ENCODE results near the gene RNU11.
"Not testable (repeated sequence)": the region's sequence is repeated elsewhere in the genome, so short reads cannot be mapped to it uniquely, and the experiment has no call there.

The RNU11 gene

DNA sequence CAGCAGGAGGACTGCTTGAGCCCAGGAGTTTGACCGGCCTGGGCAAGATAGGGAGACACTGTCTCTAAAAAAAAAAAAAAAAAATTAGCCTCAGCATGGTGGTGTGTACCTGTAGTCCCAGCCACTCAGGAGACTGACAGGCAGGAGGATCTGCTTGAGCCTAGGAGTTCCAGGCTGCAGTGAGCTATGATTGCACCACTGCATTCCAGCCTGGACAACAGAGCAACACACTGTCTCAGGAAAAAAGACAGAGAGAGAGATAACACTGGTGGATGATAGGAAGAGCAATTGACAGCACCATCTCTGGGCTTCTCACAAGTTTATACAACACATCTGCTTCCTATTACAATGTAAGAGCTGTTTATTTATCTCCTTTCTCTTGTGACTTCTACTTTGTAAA lies 2.4 kb upstream of the RNU11 start:
- no peaks in the 10 kb centered on the region for H3K9me3 Mint-ChIP-seq
- H3K4me1 Mint-ChIP-seq (ENCODE audit: low read depth): peaks cover 69% of the 10 kb centered on the region
- H3K4me3 Mint-ChIP-seq: no peak overlapping the region
- H3K36me3 Mint-ChIP-seq (ENCODE audit: low read depth): no peaks in the 10 kb centered on the region
- no peaks in the 10 kb centered on the region for H3K27me3 Mint-ChIP-seq
- peak overlapping the region; percentile 61 for H3K27ac Mint-ChIP-seq

DNA sequence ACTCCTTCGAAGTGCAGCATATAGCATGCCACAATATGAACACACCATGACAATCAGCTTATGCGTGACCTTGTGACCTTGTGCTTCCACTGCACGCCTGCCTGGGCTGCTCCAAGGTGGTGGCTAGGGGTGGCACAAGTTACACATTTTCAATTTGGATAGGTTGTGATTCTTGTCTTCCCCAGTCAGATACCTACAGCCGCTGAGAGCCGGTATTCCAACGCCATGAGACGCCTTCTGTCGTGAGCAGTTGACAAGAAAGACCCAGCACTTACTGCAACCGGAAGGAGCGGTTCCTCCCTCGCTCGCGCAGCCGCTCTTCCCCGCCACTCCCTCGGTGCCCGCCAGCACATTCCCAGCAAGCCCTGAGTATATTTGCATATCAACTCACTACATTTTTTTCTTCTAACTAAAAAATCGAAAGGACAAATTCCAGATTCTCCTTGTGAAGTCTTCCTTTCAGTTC lies 359 bp upstream of the RNU11 start:
- peak overlapping the region; percentile 91 for H3K4me3 Mint-ChIP-seq
- peak overlapping the region; percentile 99 for H3K27ac Mint-ChIP-seq
- H3K27me3 Mint-ChIP-seq: no peaks in the 10 kb centered on the region
- peaks cover 50% of the 10 kb centered on the region for H3K4me1 Mint-ChIP-seq (ENCODE audit: low read depth)
- no peaks in the 10 kb centered on the region for H3K9me3 Mint-ChIP-seq
- no peaks in the 10 kb centered on the region for H3K36me3 Mint-ChIP-seq (ENCODE audit: low read depth)

DNA sequence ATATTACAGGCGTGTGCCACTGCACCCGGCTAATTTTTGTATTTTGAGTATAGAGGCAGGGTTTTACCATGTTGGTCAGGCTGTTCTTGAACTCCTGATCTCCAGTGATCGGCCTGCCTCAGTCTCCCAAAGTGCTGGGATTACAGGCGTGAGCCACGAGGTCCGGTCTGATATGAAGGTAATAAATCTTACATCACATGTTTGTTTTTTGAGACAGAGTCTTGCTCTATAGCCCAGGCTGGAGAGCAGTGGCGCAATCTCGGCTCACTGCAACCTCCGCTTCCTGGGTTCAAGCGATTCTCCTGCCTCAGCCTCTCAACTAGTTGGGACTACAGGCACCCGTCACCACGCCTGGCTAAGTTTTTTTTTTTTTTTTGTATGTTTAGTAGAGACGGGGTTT lies 4.7 kb downstream of the RNU11 start:
- H3K9me3 Mint-ChIP-seq; H3K27me3 Mint-ChIP-seq; H3K27ac Mint-ChIP-seq; H3K36me3 Mint-ChIP-seq (ENCODE audit: low read depth); H3K4me3 Mint-ChIP-seq: not testable (repeated sequence)
- peaks cover 15% of the 10 kb centered on the region for H3K4me1 Mint-ChIP-seq (ENCODE audit: low read depth)

DNA sequence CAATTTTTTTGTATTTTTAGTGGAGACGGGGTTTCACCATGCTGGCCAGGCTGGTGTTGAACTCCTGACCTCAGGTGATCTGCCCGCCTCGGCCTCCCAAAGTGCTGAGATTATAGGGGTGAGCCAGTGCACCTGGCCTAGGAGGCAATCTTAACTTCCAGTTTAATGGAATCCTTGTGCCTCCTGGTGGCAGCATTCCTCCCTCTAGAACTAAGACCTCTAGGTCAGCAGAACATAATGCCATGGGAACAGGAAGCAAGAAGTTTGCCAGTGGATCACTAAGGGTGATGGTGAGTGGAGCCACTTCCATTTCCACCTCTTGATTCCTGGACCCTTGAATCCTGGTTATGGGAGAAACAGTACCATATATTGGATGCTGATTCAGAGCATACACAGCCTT lies 5.5 kb downstream of the RNU11 start:
- H3K27ac Mint-ChIP-seq; H3K27me3 Mint-ChIP-seq; H3K4me1 Mint-ChIP-seq (ENCODE audit: low read depth); H3K36me3 Mint-ChIP-seq (ENCODE audit: low read depth); H3K9me3 Mint-ChIP-seq; H3K4me3 Mint-ChIP-seq: not testable (repeated sequence)

DNA sequence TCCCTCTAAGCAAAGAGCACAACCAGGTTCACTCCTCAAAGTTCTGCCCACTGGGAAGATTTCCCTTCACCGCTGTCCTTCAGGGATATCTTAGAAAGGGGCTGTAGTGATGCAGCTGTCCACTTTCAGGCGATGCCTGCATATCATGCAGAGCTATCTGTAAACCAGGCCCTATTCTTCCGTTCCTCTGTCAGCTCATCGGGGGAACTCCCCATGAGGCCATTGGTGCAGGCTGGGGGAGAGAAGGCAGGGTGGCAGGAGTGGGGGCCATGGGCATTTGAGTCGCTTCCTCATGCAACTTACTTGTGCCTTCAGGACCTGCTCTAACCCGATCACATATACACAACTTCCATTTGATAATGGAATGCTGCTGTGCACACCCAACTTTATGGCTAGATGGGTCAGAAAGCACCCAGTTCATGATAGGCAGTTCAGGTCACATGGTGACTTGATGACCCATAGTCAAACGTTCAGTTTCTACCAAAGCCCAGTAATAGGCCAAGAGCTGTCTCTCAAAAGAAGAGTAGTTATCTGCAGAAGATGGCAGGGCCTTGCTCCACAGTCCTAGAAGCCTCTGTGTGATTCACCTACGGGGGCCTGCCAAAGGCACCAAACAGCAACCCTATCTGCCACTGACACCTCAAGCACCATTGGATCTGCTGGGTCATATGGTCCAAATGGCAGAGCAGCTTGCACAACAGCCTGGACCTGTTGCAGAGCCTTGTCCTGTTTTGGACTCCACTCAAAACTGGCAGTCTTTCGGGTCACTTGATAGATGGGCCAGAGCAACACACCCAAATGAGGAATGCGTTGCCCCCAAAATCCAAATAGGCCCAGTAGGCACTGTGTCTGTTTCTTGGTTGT lies 7.3 kb downstream of the RNU11 start:
- not testable (repeated sequence) for H3K27ac Mint-ChIP-seq; H3K27me3 Mint-ChIP-seq; H3K36me3 Mint-ChIP-seq (ENCODE audit: low read depth); H3K4me3 Mint-ChIP-seq; H3K9me3 Mint-ChIP-seq; H3K4me1 Mint-ChIP-seq (ENCODE audit: low read depth)

DNA sequence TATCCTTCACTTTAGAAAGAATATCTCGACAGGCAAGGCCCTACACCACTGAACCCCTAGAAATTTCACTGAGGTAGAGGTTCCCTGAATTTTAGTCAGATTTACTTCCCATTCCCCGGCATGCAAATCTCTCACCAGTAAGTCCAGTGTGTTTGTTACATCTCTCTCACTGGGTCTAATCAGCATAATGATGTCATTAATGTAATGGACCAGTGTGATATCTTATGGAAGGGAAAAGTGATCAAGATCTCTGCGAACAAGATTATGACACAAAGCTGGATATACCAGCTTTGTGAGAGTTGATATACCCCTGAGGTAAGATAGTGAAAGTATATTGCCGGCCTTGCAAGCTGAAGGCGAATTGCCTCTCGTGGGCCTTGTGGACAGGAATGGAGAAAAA lies 7.9 kb downstream of the RNU11 start:
- no peaks in the 10 kb centered on the region for H3K36me3 Mint-ChIP-seq (ENCODE audit: low read depth)
- H3K4me3 Mint-ChIP-seq: no peak overlapping the region
- H3K4me1 Mint-ChIP-seq (ENCODE audit: low read depth): no peaks in the 10 kb centered on the region
- no peaks in the 10 kb centered on the region for H3K9me3 Mint-ChIP-seq
- no peak overlapping the region for H3K27ac Mint-ChIP-seq
- no peaks in the 10 kb centered on the region for H3K27me3 Mint-ChIP-seq

DNA sequence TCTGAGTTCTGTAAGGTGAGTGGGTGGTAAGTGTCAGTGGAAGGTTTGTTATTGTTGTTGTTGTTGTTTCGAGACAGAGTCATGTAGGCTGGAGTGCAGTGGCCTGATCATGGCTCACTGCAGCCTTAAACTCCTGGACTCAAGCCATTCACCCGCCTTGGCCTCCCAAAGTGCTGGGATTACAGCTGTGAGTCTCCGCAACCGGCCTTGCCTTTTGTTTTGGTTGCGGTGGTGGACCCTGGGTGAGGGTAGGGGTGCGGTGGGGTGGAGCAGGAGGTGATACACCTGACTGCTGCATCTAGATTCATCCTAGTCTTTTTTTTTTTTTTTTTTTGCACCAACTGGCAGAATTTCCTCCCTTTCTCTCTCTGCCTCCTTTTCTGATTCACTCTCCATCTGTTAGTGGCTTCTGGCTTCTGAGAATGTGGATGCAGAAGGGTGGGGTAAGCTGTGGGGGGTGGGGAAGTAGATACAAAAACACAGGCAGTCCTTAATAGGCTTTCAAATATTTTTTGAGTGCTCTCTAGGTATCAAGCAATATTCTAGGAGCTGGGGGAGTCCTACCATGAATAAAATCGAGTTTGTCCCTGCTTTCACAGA lies 15.6 kb downstream of the RNU11 start:
- Mint-ChIP-seq H3K27ac (no peak overlapping the region), H3K4me3 (no peak overlapping the region)

DNA sequence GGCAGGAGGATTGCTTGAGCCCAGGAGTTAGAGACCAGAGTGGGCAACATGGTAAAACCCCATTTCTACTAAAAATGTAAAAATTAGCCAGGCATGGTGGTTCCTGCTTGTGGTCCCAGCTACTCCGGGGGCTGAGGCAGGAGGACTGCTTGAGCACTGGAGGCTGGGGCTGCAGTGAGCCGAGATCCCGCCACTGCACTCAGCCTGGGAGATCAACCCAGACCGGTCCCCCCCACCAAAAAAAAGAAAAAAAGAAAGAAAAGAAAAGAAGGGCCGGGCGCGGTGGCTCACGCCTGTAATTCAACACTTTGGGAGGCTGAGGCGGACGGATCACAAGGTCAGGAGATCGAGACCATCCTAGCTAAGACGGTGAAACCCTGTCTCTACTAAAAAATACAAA lies 18.4 kb downstream of the RNU11 start:
- no peaks in the 10 kb centered on the region for H3K9me3 Mint-ChIP-seq
- H3K36me3 Mint-ChIP-seq (ENCODE audit: low read depth): no peaks in the 10 kb centered on the region
- no peak overlapping the region for H3K4me3 Mint-ChIP-seq
- no peaks in the 10 kb centered on the region for H3K27me3 Mint-ChIP-seq
- H3K4me1 Mint-ChIP-seq (ENCODE audit: low read depth): peaks cover 15% of the 10 kb centered on the region
- no peak overlapping the region for H3K27ac Mint-ChIP-seq

More for the DNA sequence above, 15.6 kb downstream of the RNU11 start:
- peaks cover 5% of the 10 kb centered on the region for H3K4me1 Mint-ChIP-seq (ENCODE audit: low read depth)
- no peaks in the 10 kb centered on the region for H3K36me3 Mint-ChIP-seq (ENCODE audit: low read depth)
- H3K9me3 Mint-ChIP-seq: no peaks in the 10 kb centered on the region
- H3K27me3 Mint-ChIP-seq: no peaks in the 10 kb centered on the region

DNA sequence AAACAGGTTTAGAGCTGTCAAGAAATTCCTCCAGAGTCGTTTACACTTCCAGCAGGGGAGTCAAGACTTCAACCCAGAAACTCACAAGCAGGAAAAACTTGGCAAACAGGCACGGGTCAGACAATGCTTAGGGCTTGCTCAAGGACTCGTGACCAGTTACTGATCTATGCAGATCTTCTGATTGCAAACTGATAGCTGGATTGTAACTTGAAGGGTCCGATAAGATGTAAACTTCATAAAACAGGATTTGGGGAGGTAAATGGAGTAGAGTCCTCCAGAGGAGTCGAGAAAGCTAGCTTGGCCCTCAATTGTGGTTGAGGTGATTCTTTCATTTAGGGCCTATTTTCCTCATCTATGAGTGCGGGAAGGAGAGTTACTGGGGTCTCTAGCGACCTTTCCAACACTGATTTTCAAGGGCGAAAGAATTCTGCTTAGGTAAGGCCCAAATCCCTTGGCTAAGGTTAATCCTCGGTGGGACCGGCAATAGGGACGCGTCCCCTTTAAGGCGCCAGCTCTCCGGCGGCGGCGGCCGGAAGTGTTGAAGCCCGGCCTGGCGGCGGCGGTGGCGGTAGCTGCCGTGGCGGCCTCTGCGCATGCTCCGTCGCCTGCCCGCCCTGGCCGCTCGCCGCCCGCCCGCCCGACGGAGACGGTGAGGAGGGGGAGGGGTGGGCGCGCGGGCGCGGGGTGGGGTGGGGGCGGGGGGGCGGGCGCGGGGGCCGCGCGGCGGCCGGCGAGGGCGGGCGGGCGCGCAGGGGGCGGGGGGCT lies 20.0 kb downstream of the RNU11 start, which contains the start of gene GMEB1:
TSS of gene GMEB1 (plus strand) at position 594 of the 765 bp plus-strand sequence. CDS start 14,829 bp downstream, outside the sequence.
- Mint-ChIP-seq H3K36me3 (ENCODE audit: low read depth) (peaks cover 4% of the 10 kb centered on the region), H3K4me1 (ENCODE audit: low read depth) (peaks cover 15% of the 10 kb centered on the region), H3K4me3 (peak within 1 kb of the TSS; percentile 92), H3K9me3 (no peaks in the 10 kb centered on the region), H3K27ac (peak within 1 kb of the TSS; percentile 98), H3K27me3 (no peaks in the 10 kb centered on the region)

DNA sequence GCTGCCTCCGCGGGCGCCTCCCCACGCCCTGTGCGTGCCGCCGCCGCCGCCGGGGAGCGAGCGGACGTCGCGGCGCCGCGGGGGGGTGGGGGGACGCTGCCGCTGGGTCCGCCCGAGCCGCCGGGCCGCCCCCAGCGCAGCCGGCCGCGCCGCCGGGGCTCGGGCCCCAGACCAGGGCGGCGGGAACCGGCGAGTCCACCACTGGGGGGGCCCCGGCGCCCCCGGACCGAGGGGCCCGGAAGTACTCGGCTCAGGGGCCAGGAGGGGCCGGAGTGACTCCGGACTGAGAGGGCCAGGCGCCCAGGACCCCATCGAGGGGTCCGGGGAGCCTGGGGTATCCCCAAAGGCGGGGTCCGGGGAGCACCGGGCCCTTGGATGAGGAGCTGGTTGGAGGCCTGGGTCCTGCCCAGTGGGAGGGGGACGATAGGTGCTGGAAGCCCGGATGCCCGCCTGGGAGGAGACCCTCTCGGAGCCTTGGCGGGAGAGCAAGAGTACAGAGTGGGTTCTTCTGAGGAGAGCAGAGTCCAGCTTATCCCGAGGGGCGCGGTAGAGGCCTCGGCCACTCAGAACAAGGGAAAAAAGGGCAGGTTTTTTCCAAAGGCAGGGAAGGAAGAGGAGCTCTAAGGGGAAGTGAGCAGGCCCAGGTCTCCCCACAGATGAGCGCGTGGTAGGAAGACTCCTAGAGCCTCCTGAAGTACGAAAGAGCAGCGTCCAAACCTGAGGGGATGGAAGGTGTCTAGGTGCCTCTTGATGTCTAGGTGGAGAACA lies 20.7 kb downstream of the RNU11 start:
- Mint-ChIP-seq H3K27me3 (no peaks in the 10 kb centered on the region), H3K4me1 (ENCODE audit: low read depth) (peaks cover 15% of the 10 kb centered on the region), H3K9me3 (no peaks in the 10 kb centered on the region), H3K4me3 (peak overlapping the region; percentile 92), H3K27ac (peak overlapping the region; percentile 97), H3K36me3 (ENCODE audit: low read depth) (peaks cover 4% of the 10 kb centered on the region)

DNA sequence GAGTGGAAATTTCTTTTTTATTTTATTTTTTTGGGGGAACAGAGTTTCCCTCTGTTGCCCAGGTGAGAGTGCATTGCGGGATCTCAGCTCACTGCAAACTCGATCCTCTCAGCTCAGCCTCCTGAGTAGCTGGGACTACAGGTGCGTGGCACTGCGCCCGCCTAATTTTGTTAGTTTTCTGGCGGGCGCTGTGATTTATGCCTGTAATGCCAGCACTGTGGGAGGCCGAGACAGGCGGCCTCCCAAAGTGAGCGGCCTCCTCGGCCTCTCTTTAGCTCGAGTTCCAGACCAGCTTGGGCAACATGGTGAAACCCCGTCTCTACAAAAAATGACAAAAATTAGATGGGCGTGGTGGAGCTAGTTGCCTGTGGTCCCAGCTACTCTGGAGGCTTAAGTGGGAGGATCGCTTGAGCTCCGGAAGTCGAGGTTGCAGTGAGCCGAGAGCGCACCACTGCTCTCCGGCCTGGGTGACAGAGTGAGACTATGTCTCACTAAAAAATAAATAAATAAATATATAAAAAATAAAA lies 22.9 kb downstream of the RNU11 start:
- Mint-ChIP-seq H3K27ac (no peak overlapping the region), H3K4me1 (ENCODE audit: low read depth) (peaks cover 18% of the 10 kb centered on the region), H3K4me3 (no peak overlapping the region)

DNA sequence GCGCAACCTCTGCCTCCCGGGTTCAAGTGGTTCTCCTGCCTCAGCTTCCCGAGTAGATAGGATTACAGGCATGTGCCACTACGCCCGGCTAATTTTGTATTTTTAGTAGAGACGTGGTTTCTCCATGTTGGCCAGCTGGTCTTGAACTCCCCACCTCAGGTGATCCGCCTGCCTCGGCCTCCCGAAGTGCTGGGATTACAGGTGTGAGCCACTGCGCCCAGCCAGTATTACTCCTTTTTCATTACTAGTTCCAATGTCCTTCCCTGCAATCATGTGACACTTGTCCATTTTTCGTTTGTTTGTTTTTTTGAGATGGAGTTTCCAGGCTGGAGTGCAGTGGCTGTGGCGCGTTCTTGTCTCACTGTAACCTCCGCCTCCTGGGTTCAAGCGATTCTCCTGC lies 24.6 kb downstream of the RNU11 start:
- H3K4me1 Mint-ChIP-seq (ENCODE audit: low read depth): peaks cover 16% of the 10 kb centered on the region
- not testable (repeated sequence) for H3K27me3 Mint-ChIP-seq; H3K36me3 Mint-ChIP-seq (ENCODE audit: low read depth); H3K9me3 Mint-ChIP-seq; H3K4me3 Mint-ChIP-seq; H3K27ac Mint-ChIP-seq

More for the DNA sequence above, 22.9 kb downstream of the RNU11 start:
- Mint-ChIP-seq H3K27me3 (no peaks in the 10 kb centered on the region), H3K9me3 (no peaks in the 10 kb centered on the region), H3K36me3 (ENCODE audit: low read depth) (peaks cover 8% of the 10 kb centered on the region)

DNA sequence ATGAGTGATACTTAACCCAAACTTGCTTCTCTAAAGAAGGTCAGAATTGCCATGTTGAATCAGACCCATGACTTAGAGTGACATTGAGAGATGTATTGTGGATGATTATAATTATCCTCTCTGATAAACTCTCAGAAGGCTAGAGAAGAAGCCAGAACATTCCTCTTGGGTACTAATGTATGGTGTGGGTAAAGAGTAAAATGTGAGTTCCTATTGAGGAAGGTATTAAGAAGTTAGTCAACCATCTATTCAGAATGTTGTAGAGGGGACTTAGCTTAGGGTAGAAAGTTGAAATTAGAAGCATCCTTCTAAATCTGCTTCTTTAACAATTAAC lies 27.5 kb downstream of the RNU11 start:
- Mint-ChIP-seq H3K27me3 (no peaks in the 10 kb centered on the region), H3K9me3 (no peaks in the 10 kb centered on the region), H3K36me3 (ENCODE audit: low read depth) (peaks cover 8% of the 10 kb centered on the region), H3K4me1 (ENCODE audit: low read depth) (peaks cover 5% of the 10 kb centered on the region), H3K4me3 (no peak overlapping the region), H3K27ac (no peak overlapping the region)

DNA sequence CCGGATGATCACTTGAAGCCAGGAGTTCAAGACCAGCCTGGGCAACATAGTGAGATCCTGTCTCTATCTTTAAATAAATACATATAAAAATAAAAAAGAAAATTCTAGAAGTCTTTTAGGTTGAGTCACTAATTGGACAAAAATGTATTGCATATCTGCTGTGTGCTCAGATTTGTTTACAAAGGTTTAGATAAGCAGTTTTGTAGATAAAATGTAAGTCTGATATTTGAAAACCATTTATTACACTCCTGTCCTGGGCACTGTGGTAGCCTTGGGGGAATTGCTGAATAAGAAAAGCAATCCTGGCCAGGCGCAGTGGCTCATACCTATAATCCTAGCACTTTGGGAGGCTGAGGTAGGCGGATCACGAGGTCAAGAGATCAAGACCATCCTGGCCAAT lies 31.8 kb downstream of the RNU11 start:
- Mint-ChIP-seq H3K4me3 (no peak overlapping the region), H3K27me3 (no peaks in the 10 kb centered on the region), H3K4me1 (ENCODE audit: low read depth) (peaks cover 3% of the 10 kb centered on the region)

More for the DNA sequence above, 31.8 kb downstream of the RNU11 start:
- Mint-ChIP-seq H3K27ac (no peak overlapping the region), H3K9me3 (no peaks in the 10 kb centered on the region), H3K36me3 (ENCODE audit: low read depth) (peaks cover 36% of the 10 kb centered on the region)

Data from stimulated activated naive CD8-positive, alpha-beta T cell treated with anti-CD3 and anti-CD28 coated beads, Interleukin-15, Interleukin-2, amounts not matched to agents 100 ng/mL and 50 ng/mL, for 24 hours (primary cell).